KOPT-K1 (cell line): ENCODE measurements around the gene SORT1.
"Not testable (repeated sequence)": the region's sequence is repeated elsewhere in the genome, so short reads cannot be mapped to it uniquely, and the experiment has no call there.

Source experiments
- H3K27ac ChIP-seq: fragments of 200-600 bp; sonication (generic); 2 replicates; pipeline ENCODE4 v1.5.1; 2016; ENCODE audit warnings: antibody characterized with exemption, mild to moderate bottlenecking, low read depth, low read length; ENCODE audit not compliant: poor library complexity, severe bottlenecking
- H3K36me3 ChIP-seq: fragments of 200-600 bp; sonication (generic); 2 replicates; pipeline ENCODE4 v1.5.1; 2017; ENCODE audit warnings: antibody characterized with exemption, mild to moderate bottlenecking, low read length, moderate library complexity; ENCODE audit not compliant: insufficient read depth
- H3K9me3 ChIP-seq: fragments of 200-600 bp; sonication (generic); 2 replicates; pipeline ENCODE4 v1.5.1; 2017; ENCODE audit warnings: antibody characterized with exemption, low read length, mild to moderate bottlenecking; ENCODE audit not compliant: insufficient read depth, poor library complexity, severe bottlenecking

SORT1 gene

DNA sequence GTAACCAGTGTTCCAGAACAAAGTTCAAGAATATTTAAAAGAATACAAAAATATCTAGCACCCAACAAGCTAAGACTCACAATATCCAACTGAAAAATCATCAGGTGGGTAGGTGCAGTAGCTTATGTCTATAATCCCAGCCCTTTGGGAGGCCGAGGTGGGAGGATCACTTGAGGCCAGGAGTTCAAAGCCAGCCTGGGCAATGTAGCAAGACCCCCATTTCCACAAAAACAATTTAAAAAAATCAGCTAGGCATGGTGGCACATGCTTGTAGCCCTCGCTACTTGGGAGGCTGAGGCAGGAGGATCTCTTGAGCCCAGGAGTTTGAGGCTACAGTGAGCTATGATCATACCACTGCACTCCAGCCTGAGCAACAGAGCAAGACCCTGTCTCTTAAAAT, 24.0 kb downstream of the SORT1 start:
- not testable (repeated sequence) for H3K36me3 ChIP-seq, H3K27ac ChIP-seq, H3K9me3 ChIP-seq

DNA sequence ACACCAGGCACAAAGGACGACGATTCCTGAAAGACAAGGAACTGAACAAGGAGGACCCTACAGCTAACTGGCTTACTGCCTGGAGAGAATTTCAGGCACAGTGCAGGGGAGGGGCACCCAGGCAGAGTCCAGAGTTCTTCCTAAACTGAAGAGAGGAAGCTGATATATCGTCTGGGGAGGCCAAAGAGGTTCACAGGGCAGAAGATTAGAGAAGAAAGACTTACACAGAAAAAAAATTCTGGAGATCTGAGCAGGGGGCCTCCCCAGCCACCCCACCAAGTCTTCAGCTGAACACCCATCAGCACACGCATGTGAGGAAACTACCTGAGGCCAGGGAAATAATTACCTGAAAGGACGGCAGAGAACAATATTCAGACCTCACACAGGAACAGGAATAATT, 24.6 kb downstream of the SORT1 start:
- H3K9me3 ChIP-seq, result no peaks in the 10 kb centered on the region
- H3K27ac ChIP-seq, result no peak overlapping the region
- H3K36me3 ChIP-seq, result no peaks in the 10 kb centered on the region

DNA sequence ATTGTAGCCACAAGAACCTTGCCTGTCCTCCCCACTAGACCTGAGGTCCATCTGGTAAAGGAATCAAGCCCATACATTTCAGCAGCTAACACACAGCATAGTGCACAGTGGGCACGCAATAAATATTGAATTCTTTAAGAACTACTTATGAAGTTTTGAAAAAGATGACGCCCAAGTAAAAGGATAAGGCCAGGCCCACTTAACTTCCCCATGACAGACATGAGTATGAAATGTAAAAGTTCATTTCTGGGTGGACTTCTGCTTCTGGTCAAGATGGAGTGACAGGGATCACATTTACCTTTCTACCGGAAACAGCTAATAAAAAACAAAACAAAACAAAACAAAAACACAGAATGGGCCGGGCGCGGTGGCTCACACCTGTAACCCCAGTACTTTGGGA, 25.4 kb downstream of the SORT1 start:
- Histone ChIP-seq H3K27ac (no peak overlapping the region), H3K36me3 (peaks cover 4% of the 10 kb centered on the region), H3K9me3 (no peaks in the 10 kb centered on the region)

DNA sequence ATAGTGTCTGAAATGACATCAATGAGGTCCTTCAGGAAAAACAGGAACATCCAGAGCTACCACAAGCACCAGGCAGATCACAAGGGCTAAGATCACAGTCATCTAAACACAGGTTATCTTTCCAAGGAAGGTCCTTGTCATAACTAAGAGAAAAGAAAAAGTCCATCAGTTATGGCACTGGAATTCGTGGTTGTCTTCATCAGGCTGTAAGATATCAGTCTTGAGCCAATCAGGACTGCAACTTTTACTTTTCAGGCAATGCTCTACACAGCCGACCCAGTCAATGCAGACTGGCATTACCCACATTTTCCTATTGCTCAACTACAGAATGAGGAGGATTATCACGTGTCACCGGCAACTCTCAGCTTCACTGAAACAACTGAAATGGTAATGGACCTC, 26.4 kb downstream of the SORT1 start:
- H3K36me3 ChIP-seq, result peaks cover 14% of the 10 kb centered on the region
- H3K27ac ChIP-seq, result no peak overlapping the region
- no peaks in the 10 kb centered on the region for H3K9me3 ChIP-seq

- no peak overlapping the region for H3K27ac ChIP-seq
- H3K9me3 ChIP-seq, result no peaks in the 10 kb centered on the region
- peaks cover 19% of the 10 kb centered on the region for H3K36me3 ChIP-seq
These were observed 26.9 kb downstream of the SORT1 start for GRCh38 chr1:109370712-109371340.

DNA sequence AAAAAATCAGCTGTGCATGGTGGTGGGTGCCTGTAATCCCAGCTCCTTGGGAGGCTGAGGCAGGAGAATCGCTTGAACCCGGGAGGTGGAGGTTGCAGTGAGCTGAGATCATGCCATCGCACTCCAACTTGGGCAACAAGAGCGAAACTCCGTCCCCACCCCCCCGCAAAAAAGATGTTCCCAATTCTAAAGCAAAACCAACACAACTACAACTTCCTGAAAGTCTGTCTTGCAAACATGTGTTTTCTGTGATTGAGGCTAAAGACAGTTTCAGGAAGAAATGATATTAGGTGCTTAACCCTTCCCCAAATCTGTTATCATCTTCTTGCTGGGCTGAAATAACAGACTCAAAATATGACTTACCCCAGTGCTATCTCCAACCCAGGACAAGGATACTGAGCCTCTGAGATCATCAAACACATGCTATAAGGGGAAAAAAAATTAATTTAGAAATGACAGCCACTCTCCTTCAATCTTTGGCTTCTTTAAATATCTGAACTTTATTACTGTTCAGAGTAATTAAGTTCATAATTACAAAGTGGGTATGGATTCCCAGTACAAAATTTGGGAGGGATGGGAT, 28.5 kb downstream of the SORT1 start:
- Histone ChIP-seq H3K27ac (no peak overlapping the region), H3K9me3 (no peaks in the 10 kb centered on the region), H3K36me3 (peaks cover 22% of the 10 kb centered on the region)

- H3K27ac ChIP-seq, result no peak overlapping the region
- H3K36me3 ChIP-seq, result peaks cover 22% of the 10 kb centered on the region
- no peaks in the 10 kb centered on the region for H3K9me3 ChIP-seq
These were observed 29.3 kb downstream of the SORT1 start for GRCh38 chr1:109368464-109368863.

GRCh38 chr1:109367626-109368025, 30.1 kb downstream of the SORT1 start:
- peaks cover 22% of the 10 kb centered on the region for H3K36me3 ChIP-seq

DNA sequence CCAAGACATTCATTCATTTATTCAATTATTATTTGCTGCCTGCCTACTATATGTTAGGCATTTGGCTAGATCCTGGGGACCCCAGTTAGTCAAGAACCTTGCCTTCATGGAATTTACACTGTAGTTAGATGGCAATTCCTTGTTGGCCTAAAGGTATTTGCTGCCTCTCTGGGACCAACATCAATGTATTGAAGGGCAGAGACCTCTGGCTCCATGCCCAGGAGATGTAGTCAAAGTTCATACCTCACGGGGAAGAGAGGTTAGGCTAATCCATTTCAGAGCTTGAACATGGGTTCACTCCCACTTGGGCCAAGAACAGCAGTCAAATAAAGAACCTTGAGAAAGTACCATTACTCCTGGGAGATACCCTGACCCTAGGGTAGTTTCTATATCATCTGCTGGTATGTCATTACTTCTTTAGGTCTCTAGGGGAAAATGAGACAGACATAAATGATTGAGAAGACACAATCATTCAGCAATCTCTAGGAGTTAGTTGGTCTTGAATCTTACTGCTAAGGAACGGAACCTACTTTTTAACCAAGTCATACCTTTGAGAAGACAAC, 32.0 kb downstream of the SORT1 start:
- H3K36me3 ChIP-seq, result peaks cover 22% of the 10 kb centered on the region
- H3K27ac ChIP-seq, result no peak overlapping the region
- no peaks in the 10 kb centered on the region for H3K9me3 ChIP-seq

More at GRCh38 chr1:109367626-109368025, 30.1 kb downstream of the SORT1 start:
- Histone ChIP-seq H3K9me3 (no peaks in the 10 kb centered on the region), H3K27ac (no peak overlapping the region)

DNA sequence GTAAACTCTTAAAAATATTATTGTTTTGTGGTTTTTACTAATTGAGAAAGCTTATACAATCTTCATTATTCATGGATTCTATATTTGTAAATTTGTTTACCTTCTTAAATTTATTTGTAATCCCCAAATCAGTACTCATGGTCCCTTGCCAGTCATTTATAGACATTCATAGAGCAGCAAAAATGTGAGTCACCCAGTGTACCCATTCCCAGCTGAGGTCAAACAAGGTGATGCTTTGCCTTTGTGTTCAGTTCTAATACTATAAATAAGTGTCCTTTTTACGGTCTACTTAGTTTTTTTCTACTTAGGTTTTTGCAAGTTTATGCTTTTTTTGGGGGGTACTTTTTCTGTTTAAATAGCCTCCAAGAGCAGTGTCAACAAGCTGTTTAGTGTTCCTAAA, 36.1 kb downstream of the SORT1 start:
- H3K9me3 ChIP-seq, result no peaks in the 10 kb centered on the region
- H3K36me3 ChIP-seq, result peaks cover 11% of the 10 kb centered on the region
- no peak overlapping the region for H3K27ac ChIP-seq

GRCh38 chr1:109361069-109361468, 36.6 kb downstream of the SORT1 start:
- Histone ChIP-seq H3K27ac (no peak overlapping the region), H3K36me3 (peaks cover 5% of the 10 kb centered on the region), H3K9me3 (no peaks in the 10 kb centered on the region)

GRCh38 chr1:109357616-109358015, 40.1 kb downstream of the SORT1 start:
- Histone ChIP-seq H3K36me3 (peaks cover 14% of the 10 kb centered on the region), H3K27ac (no peak overlapping the region), H3K9me3 (no peaks in the 10 kb centered on the region)

GRCh38 chr1:109356915-109357314, 40.8 kb downstream of the SORT1 start:
- Histone ChIP-seq H3K36me3 (peaks cover 21% of the 10 kb centered on the region), H3K9me3 (no peaks in the 10 kb centered on the region), H3K27ac (no peak overlapping the region)

DNA sequence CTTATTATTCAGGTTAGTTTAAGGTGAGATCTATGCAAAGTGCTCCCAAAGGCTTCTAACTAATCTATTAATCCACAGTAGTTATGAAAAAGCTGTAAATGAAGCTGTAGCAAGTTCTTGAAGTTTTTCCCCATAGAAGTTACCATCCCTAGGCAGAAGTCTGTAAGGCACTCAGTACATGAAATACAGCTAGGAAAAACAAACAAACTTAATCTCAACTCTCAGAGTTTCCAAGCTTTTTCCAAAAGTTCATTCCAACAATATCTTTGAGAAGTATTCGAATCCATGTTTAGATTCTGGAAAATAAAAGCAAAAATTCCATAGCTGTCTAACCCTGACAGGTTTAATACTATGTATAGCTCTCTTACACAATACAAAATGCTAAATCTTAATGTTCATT, 41.2 kb downstream of the SORT1 start:
- no peaks in the 10 kb centered on the region for H3K9me3 ChIP-seq
- no peak overlapping the region for H3K27ac ChIP-seq
- peaks cover 25% of the 10 kb centered on the region for H3K36me3 ChIP-seq

DNA sequence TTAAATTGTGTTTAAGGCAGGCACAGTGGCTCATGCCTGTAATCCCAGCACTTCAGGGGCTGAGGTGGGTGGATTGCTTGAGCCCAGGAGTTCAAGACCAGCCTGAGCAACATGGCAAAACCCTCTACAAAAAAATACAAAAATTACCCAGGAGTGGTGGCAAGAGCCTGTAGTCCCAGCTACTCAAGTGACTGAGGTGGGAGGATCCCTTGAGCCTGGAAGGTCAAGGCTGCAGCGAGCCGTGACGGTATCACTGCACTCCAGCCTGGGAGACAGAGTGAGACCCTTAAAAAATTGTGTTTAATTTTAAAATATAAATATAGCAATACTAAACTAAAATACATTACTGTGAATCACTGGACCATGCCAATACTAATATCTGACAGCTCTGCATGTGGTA, 42.8 kb downstream of the SORT1 start:
- Histone ChIP-seq H3K27ac (no peak overlapping the region), H3K9me3 (no peaks in the 10 kb centered on the region), H3K36me3 (peaks cover 40% of the 10 kb centered on the region)

DNA sequence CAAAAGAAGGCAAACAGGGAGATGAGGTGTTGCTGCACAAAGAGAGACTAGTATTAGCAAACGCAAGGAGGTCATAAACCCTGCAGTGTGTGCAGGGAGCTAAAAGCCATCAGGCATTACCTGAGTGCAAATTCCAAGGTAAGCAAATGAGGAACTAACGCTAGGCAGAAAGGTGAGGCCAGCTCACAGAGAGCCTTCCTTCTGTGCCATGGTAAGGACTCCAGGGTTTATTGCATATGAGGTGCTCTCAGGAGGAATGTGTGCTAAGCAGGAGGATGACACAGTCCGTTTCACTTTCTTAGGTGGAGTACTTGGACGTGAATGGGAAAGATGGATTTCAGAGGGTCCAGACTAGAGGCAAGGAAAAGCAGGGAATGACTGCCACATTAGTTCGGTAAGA, 46.3 kb downstream of the SORT1 start:
- Histone ChIP-seq H3K36me3 (peaks cover 63% of the 10 kb centered on the region), H3K9me3 (no peaks in the 10 kb centered on the region), H3K27ac (no peak overlapping the region)
